A549 (cell line): ENCODE measurements around the gene TENT5A.

Experiments used
- BHLHE40 ChIP-seq: IDR thresholded peaks from 2 replicates; pipeline ENCODE4 v1.6.1; 2012; ENCODE audit warnings: low read depth, low read length, inconsistent platforms
- TF ChIP-seq, protein P1 (sequence below): fragments of >200 bp; sonication (Bioruptor Twin); formaldehyde crosslinking; IDR thresholded peaks from 3 replicates; pipeline ENCODE4 v1.5.1; 2016

DNA sequence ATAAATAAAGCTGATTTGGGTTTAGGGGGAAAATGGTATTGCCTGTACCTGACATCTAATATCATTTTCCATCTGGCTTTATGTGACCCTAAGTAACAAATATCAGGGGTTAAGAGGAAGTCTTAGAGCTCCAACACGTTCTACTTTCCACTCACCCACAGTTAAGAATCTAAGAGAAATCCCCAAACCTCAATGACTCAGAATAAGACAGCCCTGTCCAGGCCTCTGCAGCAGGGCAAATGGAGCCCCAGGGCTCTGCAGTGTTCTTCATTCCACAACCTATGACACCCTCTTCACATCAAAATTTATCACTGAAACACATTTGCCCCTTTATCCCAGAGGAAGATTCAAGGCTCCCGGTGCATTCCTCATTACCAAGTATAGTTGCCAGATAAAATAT is 20.3 kb upstream of the TENT5A start:
- TF ChIP-seq, protein P1, sequence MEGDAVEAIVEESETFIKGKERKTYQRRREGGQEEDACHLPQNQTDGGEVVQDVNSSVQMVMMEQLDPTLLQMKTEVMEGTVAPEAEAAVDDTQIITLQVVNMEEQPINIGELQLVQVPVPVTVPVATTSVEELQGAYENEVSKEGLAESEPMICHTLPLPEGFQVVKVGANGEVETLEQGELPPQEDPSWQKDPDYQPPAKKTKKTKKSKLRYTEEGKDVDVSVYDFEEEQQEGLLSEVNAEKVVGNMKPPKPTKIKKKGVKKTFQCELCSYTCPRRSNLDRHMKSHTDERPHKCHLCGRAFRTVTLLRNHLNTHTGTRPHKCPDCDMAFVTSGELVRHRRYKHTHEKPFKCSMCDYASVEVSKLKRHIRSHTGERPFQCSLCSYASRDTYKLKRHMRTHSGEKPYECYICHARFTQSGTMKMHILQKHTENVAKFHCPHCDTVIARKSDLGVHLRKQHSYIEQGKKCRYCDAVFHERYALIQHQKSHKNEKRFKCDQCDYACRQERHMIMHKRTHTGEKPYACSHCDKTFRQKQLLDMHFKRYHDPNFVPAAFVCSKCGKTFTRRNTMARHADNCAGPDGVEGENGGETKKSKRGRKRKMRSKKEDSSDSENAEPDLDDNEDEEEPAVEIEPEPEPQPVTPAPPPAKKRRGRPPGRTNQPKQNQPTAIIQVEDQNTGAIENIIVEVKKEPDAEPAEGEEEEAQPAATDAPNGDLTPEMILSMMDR, result no peak
- no peak for TF ChIP-seq BHLHE40
